Neuron (in vitro differentiated cells): ENCODE results near the gene RIC8A.

ENCODE experiments used
- H2AFZ ChIP-seq: one replicate; pipeline ENCODE4 v1.6.1; 2013; ENCODE audit warnings: low read depth, mild to moderate bottlenecking, inconsistent platforms, low read length, moderate library complexity
- H3K27me3 ChIP-seq: one replicate; pipeline ENCODE4 v1.6.1; 2013; ENCODE audit warnings: low read length; ENCODE audit not compliant: insufficient read depth
- H3K36me3 ChIP-seq: one replicate; pipeline ENCODE4 v1.6.1; 2013; ENCODE audit warnings: low read length; ENCODE audit not compliant: insufficient read depth
- H3K4me1 ChIP-seq: one replicate; pipeline ENCODE4 v1.6.1; 2013; ENCODE audit warnings: low read length; ENCODE audit not compliant: insufficient read depth
- H3K4me3 ChIP-seq: 2 replicates; pipeline ENCODE4 v1.5.1; 2013; ENCODE audit warnings: mild to moderate bottlenecking, low read length, moderate library complexity
- H3K9me3 ChIP-seq: one replicate; pipeline ENCODE4 v1.6.1; 2013; ENCODE audit warnings: low read length

The RIC8A gene

GRCh38 chr11:250740-251299, 43.3 kb downstream of the RIC8A start:
- Histone ChIP-seq H3K27me3 (no peaks in the 10 kb centered on the region), H3K4me1 (no peaks in the 10 kb centered on the region), H2AFZ (no peak overlapping the region), H3K9me3 (no peaks in the 10 kb centered on the region), H3K36me3 (peaks cover 74% of the 10 kb centered on the region), H3K4me3 (no peak overlapping the region)

GRCh38 chr11:251550-251949, 44.0 kb downstream of the RIC8A start:
- H3K4me1 ChIP-seq = no peaks in the 10 kb centered on the region
- H3K4me3 ChIP-seq = no peak overlapping the region
- H3K27me3 ChIP-seq = no peaks in the 10 kb centered on the region
- no peaks in the 10 kb centered on the region for H3K9me3 ChIP-seq
- peaks cover 67% of the 10 kb centered on the region for H3K36me3 ChIP-seq
- no peak overlapping the region for H2AFZ ChIP-seq

GRCh38 chr11:252666-253065, 45.2 kb downstream of the RIC8A start:
- H3K9me3 ChIP-seq = no peaks in the 10 kb centered on the region
- H3K4me1 ChIP-seq = no peaks in the 10 kb centered on the region
- H3K27me3 ChIP-seq = no peaks in the 10 kb centered on the region
- H3K36me3 ChIP-seq = peaks cover 57% of the 10 kb centered on the region
- H2AFZ ChIP-seq = no peak overlapping the region
- no peak overlapping the region for H3K4me3 ChIP-seq

GRCh38 chr11:253160-253885, 45.8 kb downstream of the RIC8A start:
- Histone ChIP-seq H2AFZ (no peak overlapping the region), H3K9me3 (no peaks in the 10 kb centered on the region), H3K36me3 (peaks cover 51% of the 10 kb centered on the region), H3K4me3 (no peak overlapping the region), H3K27me3 (no peaks in the 10 kb centered on the region), H3K4me1 (no peaks in the 10 kb centered on the region)

GRCh38 chr11:253886-254270, 46.4 kb downstream of the RIC8A start:
- Histone ChIP-seq H3K27me3 (no peaks in the 10 kb centered on the region), H3K4me1 (no peaks in the 10 kb centered on the region), H3K4me3 (no peak overlapping the region), H2AFZ (no peak overlapping the region), H3K9me3 (no peaks in the 10 kb centered on the region), H3K36me3 (peaks cover 45% of the 10 kb centered on the region)

- Histone ChIP-seq H3K4me1 (no peaks in the 10 kb centered on the region), H3K36me3 (peaks cover 37% of the 10 kb centered on the region), H2AFZ (no peak overlapping the region), H3K4me3 (no peak overlapping the region), H3K27me3 (no peaks in the 10 kb centered on the region), H3K9me3 (no peaks in the 10 kb centered on the region)
Measured at GRCh38 chr11:255176-255575, 47.7 kb downstream of the RIC8A start.

GRCh38 chr11:255816-256215, 48.3 kb downstream of the RIC8A start:
- Histone ChIP-seq H3K4me1 (no peaks in the 10 kb centered on the region), H3K36me3 (peaks cover 31% of the 10 kb centered on the region), H3K27me3 (no peaks in the 10 kb centered on the region), H3K9me3 (no peaks in the 10 kb centered on the region), H2AFZ (no peak overlapping the region), H3K4me3 (no peak overlapping the region)

GRCh38 chr11:256952-257737, 49.6 kb downstream of the RIC8A start:
- Histone ChIP-seq H3K4me1 (no peaks in the 10 kb centered on the region), H3K4me3 (no peak overlapping the region), H3K36me3 (peaks cover 19% of the 10 kb centered on the region), H3K9me3 (peaks cover 6% of the 10 kb centered on the region), H2AFZ (no peak overlapping the region), H3K27me3 (no peaks in the 10 kb centered on the region)

GRCh38 chr11:257766-258493, 50.4 kb downstream of the RIC8A start:
- Histone ChIP-seq H2AFZ (no peak overlapping the region), H3K4me1 (no peaks in the 10 kb centered on the region), H3K36me3 (peaks cover 11% of the 10 kb centered on the region), H3K9me3 (peaks cover 6% of the 10 kb centered on the region), H3K27me3 (no peaks in the 10 kb centered on the region), H3K4me3 (no peak overlapping the region)

- Histone ChIP-seq H3K27me3 (no peaks in the 10 kb centered on the region), H3K4me3 (no peak overlapping the region)
Measured at GRCh38 chr11:259413-259812, 51.9 kb downstream of the RIC8A start.

GRCh38 chr11:261624-262023, 54.1 kb downstream of the RIC8A start:
- Histone ChIP-seq H2AFZ (no peak overlapping the region), H3K9me3 (peaks cover 6% of the 10 kb centered on the region), H3K36me3 (no peaks in the 10 kb centered on the region), H3K4me3 (no peak overlapping the region), H3K27me3 (no peaks in the 10 kb centered on the region), H3K4me1 (no peaks in the 10 kb centered on the region)

More at GRCh38 chr11:259413-259812, 51.9 kb downstream of the RIC8A start:
- no peak overlapping the region for H2AFZ ChIP-seq
- no peaks in the 10 kb centered on the region for H3K36me3 ChIP-seq
- H3K4me1 ChIP-seq = no peaks in the 10 kb centered on the region
- peaks cover 6% of the 10 kb centered on the region for H3K9me3 ChIP-seq
